Panc1 (cell line): ENCODE results near the gene ARHGEF39. TPM values are rescaled to one million over a fixed set of nuclear protein-coding genes. Genes with fewer than 3 reads are reported as not detected.

Experiments
- ATAC-seq: fragments of 200-7000 bp; cut with Tn5 transposase; 2 replicates; pipeline ENCODE4 v1.9.1; 2020; ENCODE audit warnings: mild to moderate bottlenecking, moderate library complexity
- BruUV-seq: library from RNA; stranded (reverse); fragments of 400-500 nt; replicated peaks from 2 replicates; lab custom pipeline; 2021; lab: Mats Ljungman, UMichigan
- CTCF ChIA-PET: fragments of 300-600 bp; sonication (Branson Sonifier 250); formaldehyde crosslinking; loops from one replicate; lab custom pipeline; 2022; ENCODE audit warnings: antibody characterized with exemption; lab: Charles Lee
- POLR2A ChIA-PET: fragments of 300-600 bp; sonication (Branson Sonifier 250); formaldehyde crosslinking; loops from one replicate; lab custom pipeline; 2022; ENCODE audit warnings: antibody characterized with exemption; lab: Charles Lee
- DNase-seq: peaks from one replicate; pipeline ENCODE4 v3.0.0-alpha.2; 2010; ENCODE audit warnings: low read depth, low spot score
- H3K27ac ChIP-seq: 2 replicates; pipeline ENCODE4 v1.5.1; 2011; ENCODE audit warnings: mild to moderate bottlenecking, low read length, inconsistent platforms
- H3K27me3 ChIP-seq: fragments of 200-500 bp; sonication (Bioruptor generic); 2 replicates; pipeline ENCODE4 v1.6.0; 2014; ENCODE audit warnings: low read length, inconsistent platforms; ENCODE audit not compliant: control insufficient read depth, insufficient read depth
- H3K36me3 ChIP-seq: fragments of 200-500 bp; sonication (Bioruptor generic); 2 replicates; pipeline ENCODE4 v1.5.1; 2014; ENCODE audit warnings: inconsistent platforms, mild to moderate bottlenecking, low read length, moderate library complexity; ENCODE audit not compliant: control insufficient read depth, insufficient read depth
- H3K4me1 ChIP-seq: 2 replicates; pipeline ENCODE4 v1.5.1; 2011; ENCODE audit warnings: inconsistent platforms, mild to moderate bottlenecking, low read length, moderate library complexity; ENCODE audit not compliant: control insufficient read depth, insufficient read depth
- H3K4me3 ChIP-seq, 2 experiments: 2 replicates each; pipeline ENCODE4 v1.5.1; 2011 to 2012; ENCODE audit warnings: low read depth in 2 of 2, low read length in 2 of 2, mild to moderate bottlenecking in 2 of 2, inconsistent platforms in 1 of 2, moderate library complexity in 1 of 2
- H3K9me3 ChIP-seq: fragments of 200-500 bp; sonication (Bioruptor generic); 2 replicates; pipeline ENCODE4 v1.5.1; 2014; ENCODE audit warnings: low read depth, mild to moderate bottlenecking, inconsistent platforms, low read length, moderate library complexity; ENCODE audit not compliant: control insufficient read depth, insufficient read depth
- POLR2AphosphoS5 ChIP-seq: IDR thresholded peaks from 2 replicates; pipeline ENCODE4 v1.6.1; 2012; ENCODE audit warnings: mild to moderate bottlenecking, low read depth, low read length, moderate library complexity
- SIN3A ChIP-seq: IDR thresholded peaks from 2 replicates; pipeline ENCODE4 v1.6.1; 2012; ENCODE audit warnings: low read depth, mild to moderate bottlenecking, low read length, moderate library complexity, borderline replicate concordance; ENCODE audit not compliant: insufficient read depth
- TCF7L2 ChIP-seq: IDR thresholded peaks from 2 replicates; pipeline ENCODE4 v1.6.1; 2011; ENCODE audit warnings: mild to moderate bottlenecking, low read depth, low read length, inconsistent platforms
- in situ Hi-C: cut with HindIII; loops from 2 replicates; pipeline ENCODE4 v1.10.0; 2016; ENCODE audit warnings: low sequenced_read_pairs, low pct_unique_long_range_greater_than_20kb
- intact Hi-C: fragments of 100-400 bp; cut with micrococcal nuclease; formaldehyde crosslinking; loops from one replicate; pipeline ENCODE4 v1.10.0; 2022; ENCODE audit not compliant: unreplicated experiment
- total RNA-seq: library from RNA; stranded (reverse); gene quantifications from one replicate; pipeline ENCODE4 v1.2.1, GENCODE V29; 2021; ENCODE audit not compliant: unreplicated experiment
- TF ChIP-seq, protein P1 (sequence below): fragments of 450-650 bp; IDR thresholded peaks from 2 replicates; pipeline ENCODE4 v1.5.1; 2017; ENCODE audit warnings: mild to moderate bottlenecking
- TF ChIP-seq, protein P2 (sequence below), 2 experiments: IDR thresholded peaks; 2 replicates each; pipeline ENCODE4 v1.6.1; 2011 to 2012; ENCODE audit warnings: low read depth in 2 of 2, control low read depth in 1 of 2, low read length in 1 of 2, mild to moderate bottlenecking in 1 of 2, moderate library complexity in 1 of 2; ENCODE audit not compliant: insufficient read depth in 1 of 2

The ARHGEF39 gene
- total RNA-seq, 1 experiment from 2014 or later: 34.0 TPM

DNA sequence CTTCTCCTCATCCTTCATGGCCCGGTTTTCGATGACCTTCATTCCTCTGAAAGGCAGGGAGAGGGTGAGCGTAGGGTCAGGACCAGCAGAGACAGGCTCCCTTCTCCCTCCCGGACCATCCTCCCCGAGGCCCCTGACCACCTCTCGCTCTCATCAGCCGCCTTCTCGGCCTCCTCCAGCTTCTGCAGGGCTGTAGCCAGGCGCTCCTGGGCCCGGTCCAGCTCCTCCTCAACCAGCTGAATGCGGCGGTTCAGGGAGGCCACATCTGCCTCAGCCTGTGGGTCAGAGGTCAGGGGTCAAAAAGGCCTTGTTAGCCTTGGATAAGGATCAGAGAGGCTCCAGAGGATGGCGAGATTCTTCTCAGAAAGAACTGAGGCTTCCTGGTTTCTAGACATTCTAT is 20.5 kb upstream of the ARHGEF39 start:
- DNase-seq (no peak), ATAC-seq (no peak)
- Histone ChIP-seq H3K27ac (no peak overlapping the region), H3K4me1 (peaks cover 33% of the 10 kb centered on the region), H3K9me3 (no peaks in the 10 kb centered on the region), H3K27me3 (no peaks in the 10 kb centered on the region), H3K36me3 (peaks cover 10% of the 10 kb centered on the region; the same call in 1 of the 2 replicates), H3K4me3 (no peak overlapping the region)
- POLR2A ChIA-PET: no interaction called here
- intact Hi-C loops: no loop called here
- BruUV-seq: no TSS peak
- CTCF ChIA-PET: interaction anchor here (0.5 to 1.3 kb wide), 2 partner anchors 11 to 32 kb away, joined by 4 to 8 read pairs; no protein-coding TSS in a partner anchor
- TF ChIP-seq, protein P1, sequence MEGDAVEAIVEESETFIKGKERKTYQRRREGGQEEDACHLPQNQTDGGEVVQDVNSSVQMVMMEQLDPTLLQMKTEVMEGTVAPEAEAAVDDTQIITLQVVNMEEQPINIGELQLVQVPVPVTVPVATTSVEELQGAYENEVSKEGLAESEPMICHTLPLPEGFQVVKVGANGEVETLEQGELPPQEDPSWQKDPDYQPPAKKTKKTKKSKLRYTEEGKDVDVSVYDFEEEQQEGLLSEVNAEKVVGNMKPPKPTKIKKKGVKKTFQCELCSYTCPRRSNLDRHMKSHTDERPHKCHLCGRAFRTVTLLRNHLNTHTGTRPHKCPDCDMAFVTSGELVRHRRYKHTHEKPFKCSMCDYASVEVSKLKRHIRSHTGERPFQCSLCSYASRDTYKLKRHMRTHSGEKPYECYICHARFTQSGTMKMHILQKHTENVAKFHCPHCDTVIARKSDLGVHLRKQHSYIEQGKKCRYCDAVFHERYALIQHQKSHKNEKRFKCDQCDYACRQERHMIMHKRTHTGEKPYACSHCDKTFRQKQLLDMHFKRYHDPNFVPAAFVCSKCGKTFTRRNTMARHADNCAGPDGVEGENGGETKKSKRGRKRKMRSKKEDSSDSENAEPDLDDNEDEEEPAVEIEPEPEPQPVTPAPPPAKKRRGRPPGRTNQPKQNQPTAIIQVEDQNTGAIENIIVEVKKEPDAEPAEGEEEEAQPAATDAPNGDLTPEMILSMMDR: no peak
- TF ChIP-seq SIN3A (no peak), TCF7L2 (no peak), POLR2AphosphoS5 (no peak)
- TF ChIP-seq, protein P2, sequence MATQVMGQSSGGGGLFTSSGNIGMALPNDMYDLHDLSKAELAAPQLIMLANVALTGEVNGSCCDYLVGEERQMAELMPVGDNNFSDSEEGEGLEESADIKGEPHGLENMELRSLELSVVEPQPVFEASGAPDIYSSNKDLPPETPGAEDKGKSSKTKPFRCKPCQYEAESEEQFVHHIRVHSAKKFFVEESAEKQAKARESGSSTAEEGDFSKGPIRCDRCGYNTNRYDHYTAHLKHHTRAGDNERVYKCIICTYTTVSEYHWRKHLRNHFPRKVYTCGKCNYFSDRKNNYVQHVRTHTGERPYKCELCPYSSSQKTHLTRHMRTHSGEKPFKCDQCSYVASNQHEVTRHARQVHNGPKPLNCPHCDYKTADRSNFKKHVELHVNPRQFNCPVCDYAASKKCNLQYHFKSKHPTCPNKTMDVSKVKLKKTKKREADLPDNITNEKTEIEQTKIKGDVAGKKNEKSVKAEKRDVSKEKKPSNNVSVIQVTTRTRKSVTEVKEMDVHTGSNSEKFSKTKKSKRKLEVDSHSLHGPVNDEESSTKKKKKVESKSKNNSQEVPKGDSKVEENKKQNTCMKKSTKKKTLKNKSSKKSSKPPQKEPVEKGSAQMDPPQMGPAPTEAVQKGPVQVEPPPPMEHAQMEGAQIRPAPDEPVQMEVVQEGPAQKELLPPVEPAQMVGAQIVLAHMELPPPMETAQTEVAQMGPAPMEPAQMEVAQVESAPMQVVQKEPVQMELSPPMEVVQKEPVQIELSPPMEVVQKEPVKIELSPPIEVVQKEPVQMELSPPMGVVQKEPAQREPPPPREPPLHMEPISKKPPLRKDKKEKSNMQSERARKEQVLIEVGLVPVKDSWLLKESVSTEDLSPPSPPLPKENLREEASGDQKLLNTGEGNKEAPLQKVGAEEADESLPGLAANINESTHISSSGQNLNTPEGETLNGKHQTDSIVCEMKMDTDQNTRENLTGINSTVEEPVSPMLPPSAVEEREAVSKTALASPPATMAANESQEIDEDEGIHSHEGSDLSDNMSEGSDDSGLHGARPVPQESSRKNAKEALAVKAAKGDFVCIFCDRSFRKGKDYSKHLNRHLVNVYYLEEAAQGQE (IDR thresholded peaks at IDR 0.05; ENCODE audit: insufficient read depth in 1 of 2, low read depth in 2 of 2, low read length in 1 of 2): no peak
- in situ Hi-C loops: no loop called here

DNA sequence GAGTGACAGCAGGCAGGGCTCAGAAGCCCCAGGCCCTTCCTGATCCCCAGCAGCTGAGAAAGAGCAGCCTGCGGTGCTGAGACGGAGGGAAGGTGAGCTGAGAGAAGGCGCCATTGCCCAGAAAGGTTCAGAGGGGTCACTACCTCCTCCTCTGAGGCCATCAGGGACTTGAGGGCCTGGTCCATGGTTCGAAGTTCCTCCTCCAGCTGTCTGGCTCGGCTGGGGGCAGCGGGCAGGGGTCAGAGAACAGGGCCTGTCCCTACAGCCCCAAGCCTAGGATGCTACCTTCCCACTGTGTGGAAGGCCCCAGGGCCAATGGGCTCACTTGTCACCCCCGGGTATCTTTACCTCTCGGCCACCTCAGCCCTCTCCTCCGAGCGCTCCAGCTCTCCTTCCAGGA is 19.9 kb upstream of the ARHGEF39 start:
- TF ChIP-seq SIN3A (no peak), POLR2AphosphoS5 (no peak), TCF7L2 (no peak)
- TF ChIP-seq, protein P1: no peak
- TF ChIP-seq, protein P2 (IDR thresholded peaks at IDR 0.05; ENCODE audit: insufficient read depth in 1 of 2, low read depth in 2 of 2, low read length in 1 of 2): no peak
- peaks cover 33% of the 10 kb centered on the region for H3K4me1 ChIP-seq
- H3K9me3 ChIP-seq: no peaks in the 10 kb centered on the region
- ATAC-seq: no peak
- POLR2A ChIA-PET: no interaction called here
- CTCF ChIA-PET: interaction anchor here (1.3 kb wide), 1 partner anchor 12 kb away, joined by 4 read pairs; no protein-coding TSS in a partner anchor
- DNase-seq: no peak
- no peak overlapping the region for H3K27ac ChIP-seq
- in situ Hi-C loops (no loop called here), intact Hi-C loops (no loop called here)
- H3K36me3 ChIP-seq: peaks cover 10% of the 10 kb centered on the region; the same call in 1 of the 2 replicates
- no peak overlapping the region for H3K4me3 ChIP-seq
- H3K27me3 ChIP-seq: no peaks in the 10 kb centered on the region
- no TSS peak for BruUV-seq
